SK-N-SH (cell line): ENCODE data around the gene RBM46. TPM values are rescaled to one million over a fixed set of nuclear protein-coding genes. Genes with fewer than 3 reads are reported as not detected.
A peak's percentile ranks its signal among the peaks of the same experiment; 100 is the strongest.

Experiments used
- CTCF ChIA-PET: fragments of 300-600, 350-600 bp; formaldehyde crosslinking; extraction: SDS; loops from one replicate; lab custom pipeline; 2021; lab: Yijun Ruan, JAX
- POLR2A ChIA-PET: fragments of 350-600 bp; sonication (Branson Sonifier 250); formaldehyde crosslinking; extraction: SDS; loops from one replicate; lab custom pipeline; 2020; ENCODE audit warnings: antibody characterized with exemption, inconsistent platforms; lab: Yijun Ruan, JAX
- DNase-seq: peaks from one replicate; pipeline ENCODE4 v3.0.0; 2012
- H2AFZ ChIP-seq: fragments of 200-600 bp; sonication (generic); 2 replicates; pipeline ENCODE4 v1.8.1; 2016; ENCODE audit warnings: antibody characterized with exemption, mild to moderate bottlenecking, low read depth
- H3F3A ChIP-seq: fragments of 200-600 bp; sonication (generic); replicated peaks from 2 replicates; pipeline ENCODE3; 2016; ENCODE audit warnings: antibody characterized with exemption, mild to moderate bottlenecking; ENCODE audit not compliant: insufficient read depth
- H3K27ac ChIP-seq, 2 experiments: fragments of 200-500 bp in 1 of 2; fragments of 200-600 bp in 1 of 2; sonication (Bioruptor generic) in 1 of 2; sonication (generic), shearing (Covaris generic) in 1 of 2; 2 replicates each; pipeline versions ENCODE4 v1.5.1 to v1.6.1; 2014 to 2016; ENCODE audit warnings: low read depth in 2 of 2, inconsistent platforms in 1 of 2, low read length in 1 of 2, mild to moderate bottlenecking in 1 of 2, mixed read lengths in 1 of 2
- H3K27me3 ChIP-seq: fragments of 200-600 bp; sonication (generic), shearing (Covaris generic); 2 replicates; pipeline ENCODE4 v1.6.1; 2016; ENCODE audit warnings: mixed run types; ENCODE audit not compliant: insufficient read depth
- H3K36me3 ChIP-seq, 2 experiments: fragments of 200-500 bp in 1 of 2; fragments of 200-600 bp in 1 of 2; sonication (Bioruptor generic) in 1 of 2; sonication (generic) in 1 of 2; replicated peaks in 1 of 2; 2 replicates each; pipeline versions ENCODE3 to v1.5.1; 2014 to 2016; ENCODE audit warnings: low read length in 1 of 2, mild to moderate bottlenecking in 1 of 2; ENCODE audit not compliant: insufficient read depth in 2 of 2, control insufficient read depth in 1 of 2
- H3K4me1 ChIP-seq, 2 experiments: fragments of 200-500 bp in 1 of 2; fragments of 200-600 bp in 1 of 2; sonication (Bioruptor generic) in 1 of 2; sonication (generic), shearing (Covaris generic) in 1 of 2; 2 replicates each; pipeline versions ENCODE4 v1.5.1 to v1.6.1; 2014 to 2016; ENCODE audit warnings: low read depth in 1 of 2, low read length in 1 of 2, mixed run types in 1 of 2; ENCODE audit not compliant: insufficient read depth in 2 of 2, control insufficient read depth in 1 of 2
- H3K4me2 ChIP-seq: fragments of 200-600 bp; sonication (generic), shearing (Covaris generic); 2 replicates; pipeline ENCODE4 v1.6.1; 2017; ENCODE audit warnings: mixed run types
- H3K4me3 ChIP-seq, 2 experiments: fragments of 200-500 bp in 1 of 2; fragments of 200-600 bp in 1 of 2; sonication (Bioruptor generic) in 1 of 2; sonication (generic), shearing (Covaris generic) in 1 of 2; 2 replicates each; pipeline versions ENCODE4 v1.5.1 to v1.8.1; 2014 to 2016; ENCODE audit warnings: low read depth in 2 of 2, inconsistent platforms in 1 of 2, low read length in 1 of 2, mild to moderate bottlenecking in 1 of 2, mixed read lengths in 1 of 2, moderate library complexity in 1 of 2
- H3K79me2 ChIP-seq: fragments of 200-600 bp; sonication (generic); 2 replicates; pipeline ENCODE4 v1.8.1; 2017; ENCODE audit warnings: mild to moderate bottlenecking; ENCODE audit not compliant: insufficient read depth
- H3K9ac ChIP-seq: fragments of 200-600 bp; sonication (generic); 2 replicates; pipeline ENCODE4 v1.6.1; 2017; ENCODE audit warnings: mixed run types
- H3K9me2 ChIP-seq: fragments of 200-600 bp; sonication (generic); 2 replicates; pipeline ENCODE4 v1.6.1; 2017; ENCODE audit warnings: mixed run types
- H3K9me3 ChIP-seq: fragments of 200-600 bp; sonication (generic); 2 replicates; pipeline ENCODE4 v1.6.1; 2017; ENCODE audit warnings: mixed run types, mild to moderate bottlenecking, moderate library complexity
- H4K20me1 ChIP-seq: fragments of 200-600 bp; sonication (generic); 2 replicates; pipeline ENCODE4 v1.6.1; 2017; ENCODE audit warnings: mild to moderate bottlenecking, mixed run types; ENCODE audit not compliant: insufficient read depth
- EZH2phosphoT487 ChIP-seq: fragments of 200-600 bp; sonication (generic); IDR thresholded peaks from 2 replicates; pipeline ENCODE4 v1.6.1; 2017; ENCODE audit warnings: low read depth, mixed run types, mild to moderate bottlenecking, antibody characterized with exemption, moderate library complexity, borderline replicate concordance
- FOSL2 ChIP-seq: IDR thresholded peaks from 2 replicates; pipeline ENCODE4 v1.4.0; 2012; ENCODE audit warnings: low read depth, mild to moderate bottlenecking, moderate library complexity, borderline replicate concordance
- GATA2 ChIP-seq: sonication (generic); formaldehyde crosslinking; IDR thresholded peaks from 2 replicates; pipeline ENCODE4 v1.5.0; 2020; ENCODE audit warnings: mild to moderate bottlenecking, missing genetic modification reagents
- JUND ChIP-seq: IDR thresholded peaks from 2 replicates; pipeline ENCODE4 v1.4.0; 2012
- TAF1 ChIP-seq: IDR thresholded peaks from 2 replicates; pipeline ENCODE4 v1.6.1; 2012; ENCODE audit warnings: low read depth, mild to moderate bottlenecking, low read length, moderate library complexity, borderline replicate concordance
- WGBS: methylation state at CpG from one replicate; pipeline ENCODE4 v1.1.6; 2017; ENCODE audit warnings: low lambda C conversion rate; 5-methylcytosine and 5-hydroxymethylcytosine counted together
- polyA plus RNA-seq, 3 experiments: library from polyadenylated mRNA; depleted of rRNA; stranded (reverse); fragments of >200 nt; gene quantifications; 2 replicates each; pipeline ENCODE4 v1.2.3, GENCODE V29; 2012
- TF ChIP-seq, protein P1 (sequence below): IDR thresholded peaks from 2 replicates; pipeline ENCODE4 v1.6.1; 2012; ENCODE audit warnings: mild to moderate bottlenecking, low read depth, low read length, moderate library complexity
- TF ChIP-seq, protein P2 (sequence below): IDR thresholded peaks from 2 replicates; pipeline ENCODE4 v1.4.0; 2012; ENCODE audit warnings: low read depth, borderline replicate concordance
- TF ChIP-seq, protein P3 (sequence below): IDR thresholded peaks from 2 replicates; pipeline ENCODE4; 2012

RBM46 gene
- polyA plus RNA-seq, 1 of the 3 experiments (the other 2 are of a cell fraction): not detected

DNA sequence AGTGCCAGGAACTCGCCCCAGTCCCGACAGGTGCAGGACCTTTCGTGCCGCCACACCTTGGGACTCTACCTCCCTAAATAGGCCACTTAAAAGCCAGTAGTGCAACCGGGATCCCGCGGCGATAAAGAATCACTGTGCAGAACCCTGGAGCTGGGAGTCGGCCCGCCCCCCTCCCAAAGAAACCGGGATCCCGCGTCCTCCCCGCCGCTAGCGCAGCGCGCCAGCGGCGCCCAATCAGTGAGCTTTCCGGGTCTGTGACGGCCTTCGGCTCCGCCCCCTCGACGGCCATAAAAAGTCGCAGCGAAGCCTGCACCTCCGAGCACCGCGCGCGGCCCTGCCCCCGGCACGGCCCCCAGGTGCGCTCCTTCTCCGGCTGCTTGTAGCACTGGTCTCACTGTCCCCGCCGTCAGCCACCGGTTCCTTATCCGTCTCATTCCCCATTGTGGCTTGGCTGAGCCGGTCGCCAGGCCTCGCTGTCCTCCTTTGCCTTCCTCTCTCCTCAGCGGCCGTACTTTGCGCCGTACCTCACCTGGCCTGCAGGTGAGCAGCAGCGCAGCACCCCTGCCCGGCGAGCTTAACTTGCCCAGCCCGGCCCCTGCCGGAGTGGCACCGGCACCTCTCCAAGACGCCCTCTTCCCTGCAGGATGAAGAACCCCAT lies 37.3 kb upstream of the RBM46 start, which contains the start of gene LRAT:
TSS of gene LRAT (plus strand) at position 318 of the 658 bp plus-strand sequence. CDS start at position 645, 327 bp downstream.
- Histone ChIP-seq H3K4me2 (no peak within 1 kb of the TSS), H3K9ac (no peak within 1 kb of the TSS), H2AFZ (no peak within 1 kb of the TSS), H3K36me3 (no peaks in the 10 kb centered on the region), H3K9me2 (no peaks in the 10 kb centered on the region), H3K27me3 (peaks cover 54% of the 10 kb centered on the region), H4K20me1 (no peaks in the 10 kb centered on the region), H3K79me2 (no peaks in the 10 kb centered on the region), H3K4me3 (no peak within 1 kb of the TSS; a peak in 1 of 4 replicates), H3K9me3 (no peaks in the 10 kb centered on the region), H3K4me1 (no peaks in the 10 kb centered on the region; a peak in 1 of 4 replicates), H3K27ac (no peak within 1 kb of the TSS), H3F3A (no peaks in the 10 kb centered on the region)
- peak; percentile 68 for DNase-seq
- POLR2A ChIA-PET: no interaction called here
- TF ChIP-seq, protein P1, sequence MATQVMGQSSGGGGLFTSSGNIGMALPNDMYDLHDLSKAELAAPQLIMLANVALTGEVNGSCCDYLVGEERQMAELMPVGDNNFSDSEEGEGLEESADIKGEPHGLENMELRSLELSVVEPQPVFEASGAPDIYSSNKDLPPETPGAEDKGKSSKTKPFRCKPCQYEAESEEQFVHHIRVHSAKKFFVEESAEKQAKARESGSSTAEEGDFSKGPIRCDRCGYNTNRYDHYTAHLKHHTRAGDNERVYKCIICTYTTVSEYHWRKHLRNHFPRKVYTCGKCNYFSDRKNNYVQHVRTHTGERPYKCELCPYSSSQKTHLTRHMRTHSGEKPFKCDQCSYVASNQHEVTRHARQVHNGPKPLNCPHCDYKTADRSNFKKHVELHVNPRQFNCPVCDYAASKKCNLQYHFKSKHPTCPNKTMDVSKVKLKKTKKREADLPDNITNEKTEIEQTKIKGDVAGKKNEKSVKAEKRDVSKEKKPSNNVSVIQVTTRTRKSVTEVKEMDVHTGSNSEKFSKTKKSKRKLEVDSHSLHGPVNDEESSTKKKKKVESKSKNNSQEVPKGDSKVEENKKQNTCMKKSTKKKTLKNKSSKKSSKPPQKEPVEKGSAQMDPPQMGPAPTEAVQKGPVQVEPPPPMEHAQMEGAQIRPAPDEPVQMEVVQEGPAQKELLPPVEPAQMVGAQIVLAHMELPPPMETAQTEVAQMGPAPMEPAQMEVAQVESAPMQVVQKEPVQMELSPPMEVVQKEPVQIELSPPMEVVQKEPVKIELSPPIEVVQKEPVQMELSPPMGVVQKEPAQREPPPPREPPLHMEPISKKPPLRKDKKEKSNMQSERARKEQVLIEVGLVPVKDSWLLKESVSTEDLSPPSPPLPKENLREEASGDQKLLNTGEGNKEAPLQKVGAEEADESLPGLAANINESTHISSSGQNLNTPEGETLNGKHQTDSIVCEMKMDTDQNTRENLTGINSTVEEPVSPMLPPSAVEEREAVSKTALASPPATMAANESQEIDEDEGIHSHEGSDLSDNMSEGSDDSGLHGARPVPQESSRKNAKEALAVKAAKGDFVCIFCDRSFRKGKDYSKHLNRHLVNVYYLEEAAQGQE: no peak
- 3% methylated on average over 16 of the region's 55 CpGs for WGBS
- CTCF ChIA-PET: interaction anchor here (0.7 to 1.5 kb wide), 2 partner anchors 18 to 112 kb away, joined by 3 read pairs; no protein-coding TSS in a partner anchor

DNA sequence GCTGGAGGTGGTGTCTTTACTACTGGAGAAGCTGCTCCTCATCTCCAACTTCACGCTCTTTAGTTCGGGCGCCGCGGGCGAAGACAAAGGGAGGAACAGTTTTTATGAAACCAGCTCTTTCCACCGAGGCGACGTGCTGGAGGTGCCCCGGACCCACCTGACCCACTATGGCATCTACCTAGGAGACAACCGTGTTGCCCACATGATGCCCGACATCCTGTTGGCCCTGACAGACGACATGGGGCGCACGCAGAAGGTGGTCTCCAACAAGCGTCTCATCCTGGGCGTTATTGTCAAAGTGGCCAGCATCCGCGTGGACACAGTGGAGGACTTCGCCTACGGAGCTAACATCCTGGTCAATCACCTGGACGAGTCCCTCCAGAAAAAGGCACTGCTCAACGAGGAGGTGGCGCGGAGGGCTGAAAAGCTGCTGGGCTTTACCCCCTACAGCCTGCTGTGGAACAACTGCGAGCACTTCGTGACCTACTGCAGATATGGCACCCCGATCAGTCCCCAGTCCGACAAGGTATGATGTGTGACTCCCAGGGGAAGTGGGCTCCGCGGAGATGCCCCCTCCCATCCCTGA lies 36.6 kb upstream of the RBM46 start:
- POLR2A ChIA-PET: no interaction called here
- no peak overlapping the region for H3K9ac ChIP-seq
- peaks cover 54% of the 10 kb centered on the region for H3K27me3 ChIP-seq
- no peak for TF ChIP-seq FOSL2
- TF ChIP-seq, all 33 proteins: peak for 0
- Histone ChIP-seq H3K79me2 (no peaks in the 10 kb centered on the region), H3K27ac (no peak overlapping the region), H3K4me3 (no peak overlapping the region), H3F3A (no peaks in the 10 kb centered on the region), H3K4me2 (no peak overlapping the region), H3K4me1 (no peaks in the 10 kb centered on the region; a peak in 1 of 4 replicates), H3K9me3 (no peaks in the 10 kb centered on the region), H3K9me2 (no peaks in the 10 kb centered on the region), H4K20me1 (no peaks in the 10 kb centered on the region), H2AFZ (no peak overlapping the region), H3K36me3 (no peaks in the 10 kb centered on the region)
- no peak for DNase-seq
- 17% methylated on average over 18 of the region's 31 CpGs for WGBS
- CTCF ChIA-PET: interaction anchor here (1.5 kb wide), 1 partner anchor 17 kb away, joined by 3 read pairs; no protein-coding TSS in a partner anchor

DNA sequence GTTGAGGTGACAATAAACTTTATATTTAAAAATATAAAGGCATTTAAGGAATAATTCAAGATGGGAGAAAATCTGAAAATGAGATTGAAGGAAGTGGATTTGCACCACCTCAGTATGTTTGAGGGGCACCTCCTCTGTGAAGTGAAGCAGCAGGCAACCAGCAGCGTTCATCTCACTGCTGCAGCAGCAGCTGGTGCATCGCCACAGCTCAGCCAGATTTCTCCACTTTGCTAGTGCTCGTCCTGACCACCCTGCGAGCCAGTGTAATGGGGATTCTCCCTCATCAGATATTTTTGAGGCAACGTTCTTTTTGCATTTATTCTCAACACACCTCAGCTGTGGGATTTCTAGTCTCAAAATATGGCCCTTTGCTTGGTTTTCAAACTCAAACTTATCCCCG lies 23.4 kb upstream of the RBM46 start:
- ChIA-PET CTCF (no interaction called here), POLR2A (no interaction called here)
- H2AFZ ChIP-seq: no peak overlapping the region
- no peak overlapping the region for H3K4me2 ChIP-seq
- H3K9me3 ChIP-seq: no peaks in the 10 kb centered on the region
- DNase-seq: no peak
- 6% methylated on average over 6 of the region's 6 CpGs for WGBS
- H3K79me2 ChIP-seq: no peaks in the 10 kb centered on the region
- H3K4me1 ChIP-seq: no peaks in the 10 kb centered on the region
- no peaks in the 10 kb centered on the region for H3F3A ChIP-seq
- no peak overlapping the region for H3K9ac ChIP-seq
- no peaks in the 10 kb centered on the region for H3K9me2 ChIP-seq
- no peaks in the 10 kb centered on the region; the same call in 1 of the 2 replicates for H3K27me3 ChIP-seq
- no peaks in the 10 kb centered on the region for H4K20me1 ChIP-seq
- no peak overlapping the region for H3K27ac ChIP-seq
- no peaks in the 10 kb centered on the region for H3K36me3 ChIP-seq
- H3K4me3 ChIP-seq: no peak overlapping the region
- no peak for TF ChIP-seq TAF1
- no peak for TF ChIP-seq JUND
- TF ChIP-seq FOSL2: no peak
- no peak for TF ChIP-seq EZH2phosphoT487
- TF ChIP-seq, protein P2, sequence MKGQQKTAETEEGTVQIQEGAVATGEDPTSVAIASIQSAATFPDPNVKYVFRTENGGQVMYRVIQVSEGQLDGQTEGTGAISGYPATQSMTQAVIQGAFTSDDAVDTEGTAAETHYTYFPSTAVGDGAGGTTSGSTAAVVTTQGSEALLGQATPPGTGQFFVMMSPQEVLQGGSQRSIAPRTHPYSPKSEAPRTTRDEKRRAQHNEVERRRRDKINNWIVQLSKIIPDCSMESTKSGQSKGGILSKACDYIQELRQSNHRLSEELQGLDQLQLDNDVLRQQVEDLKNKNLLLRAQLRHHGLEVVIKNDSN: no peak
- no peak for TF ChIP-seq GATA2 (CRISPR knock-in tag)
- TF ChIP-seq, protein P3, sequence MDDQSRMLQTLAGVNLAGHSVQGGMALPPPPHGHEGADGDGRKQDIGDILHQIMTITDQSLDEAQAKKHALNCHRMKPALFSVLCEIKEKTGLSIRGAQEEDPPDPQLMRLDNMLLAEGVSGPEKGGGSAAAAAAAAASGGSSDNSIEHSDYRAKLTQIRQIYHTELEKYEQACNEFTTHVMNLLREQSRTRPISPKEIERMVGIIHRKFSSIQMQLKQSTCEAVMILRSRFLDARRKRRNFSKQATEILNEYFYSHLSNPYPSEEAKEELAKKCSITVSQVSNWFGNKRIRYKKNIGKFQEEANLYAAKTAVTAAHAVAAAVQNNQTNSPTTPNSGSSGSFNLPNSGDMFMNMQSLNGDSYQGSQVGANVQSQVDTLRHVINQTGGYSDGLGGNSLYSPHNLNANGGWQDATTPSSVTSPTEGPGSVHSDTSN: no peak
- TF ChIP-seq, protein P1: no peak
